ENCODE measurements around the gene CCDC170. TPM values are rescaled to one million over a fixed set of nuclear protein-coding genes. Genes with fewer than 3 reads are reported as not detected.

The CCDC170 gene
- total RNA-seq, 2 donors from 2014 or later = 0.11 to 0.20 TPM

DNA sequence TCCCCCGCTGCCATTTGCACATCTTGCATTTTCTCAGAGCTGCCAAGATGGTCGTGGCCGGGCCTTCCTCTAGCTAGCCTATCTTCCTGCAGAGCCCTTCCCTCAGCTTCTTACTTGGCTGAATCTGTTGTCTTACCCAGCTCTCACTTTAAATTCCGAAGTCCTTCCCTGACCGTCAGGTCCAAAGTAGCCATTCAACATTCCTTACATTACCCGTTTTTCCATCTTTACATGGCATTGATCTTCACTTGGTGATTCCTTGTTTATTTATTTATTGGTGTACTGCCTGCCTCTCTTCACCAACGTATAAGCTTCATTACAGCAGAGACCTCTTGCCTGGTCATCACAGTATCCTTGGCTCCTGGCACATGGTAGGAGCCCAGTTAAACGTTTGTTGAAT, 176.3 kb downstream of the CCDC170 start:
- H3K9me3 ChIP-seq = no peaks in the 10 kb centered on the region
- TF ChIP-seq, protein P1, sequence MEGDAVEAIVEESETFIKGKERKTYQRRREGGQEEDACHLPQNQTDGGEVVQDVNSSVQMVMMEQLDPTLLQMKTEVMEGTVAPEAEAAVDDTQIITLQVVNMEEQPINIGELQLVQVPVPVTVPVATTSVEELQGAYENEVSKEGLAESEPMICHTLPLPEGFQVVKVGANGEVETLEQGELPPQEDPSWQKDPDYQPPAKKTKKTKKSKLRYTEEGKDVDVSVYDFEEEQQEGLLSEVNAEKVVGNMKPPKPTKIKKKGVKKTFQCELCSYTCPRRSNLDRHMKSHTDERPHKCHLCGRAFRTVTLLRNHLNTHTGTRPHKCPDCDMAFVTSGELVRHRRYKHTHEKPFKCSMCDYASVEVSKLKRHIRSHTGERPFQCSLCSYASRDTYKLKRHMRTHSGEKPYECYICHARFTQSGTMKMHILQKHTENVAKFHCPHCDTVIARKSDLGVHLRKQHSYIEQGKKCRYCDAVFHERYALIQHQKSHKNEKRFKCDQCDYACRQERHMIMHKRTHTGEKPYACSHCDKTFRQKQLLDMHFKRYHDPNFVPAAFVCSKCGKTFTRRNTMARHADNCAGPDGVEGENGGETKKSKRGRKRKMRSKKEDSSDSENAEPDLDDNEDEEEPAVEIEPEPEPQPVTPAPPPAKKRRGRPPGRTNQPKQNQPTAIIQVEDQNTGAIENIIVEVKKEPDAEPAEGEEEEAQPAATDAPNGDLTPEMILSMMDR (IDR thresholded peaks at IDR 0.05) = no peak
- DNase-seq (ENCODE audit: low spot score) = no peak

More for the DNA sequence above, 176.3 kb downstream of the CCDC170 start:
- H3K36me3 ChIP-seq = no peaks in the 10 kb centered on the region
- H3K4me3 ChIP-seq = no peak overlapping the region
- H3K27ac ChIP-seq = no peak overlapping the region
- H3K27me3 ChIP-seq = no peaks in the 10 kb centered on the region
- no peaks in the 10 kb centered on the region for H3K4me1 ChIP-seq

Other genes starting within 250 kb of the CCDC170 start
- 1 to 10 TPM; 4.8 to 7.9 TPM for gene ZBTB2, start 102.5 kb upstream of the CCDC170 start, total RNA-seq
- gene RMND1, start 41.9 kb upstream of the CCDC170 start, total RNA-seq = 10 to 100 TPM in 1 of 2 donors, 1 to 10 TPM in 1; 8.5 to 12.5 TPM

All from right atrium auricular region (tissue), 2 donors.